Keratinocyte (primary cell): ENCODE measurements around the gene NYAP2. TPM values are rescaled to one million over a fixed set of nuclear protein-coding genes. Genes with fewer than 3 reads are reported as not detected.

Experiments
- DNase-seq: peaks from one replicate; pipeline ENCODE4 v3.0.0-alpha.2; 2011; ENCODE audit warnings: low read depth, missing footprints, low spot score
- FAIRE-seq: peaks from 2 replicates; lab custom pipeline; 2011; peaks lifted over from hg19 to GRCh38; lab: Jason Lieb, UNC
- H2AFZ ChIP-seq: 2 replicates; pipeline ENCODE4 v1.6.0; 2012; ENCODE audit warnings: low read length, control low read depth, inconsistent platforms; ENCODE audit not compliant: control insufficient read depth
- H3K27ac ChIP-seq: 2 replicates; pipeline ENCODE4 v1.5.1; 2011; ENCODE audit warnings: low read length; ENCODE audit not compliant: control insufficient read depth, insufficient read depth
- H3K27me3 ChIP-seq: 3 replicates; pipeline ENCODE4 v1.6.0; 2011; ENCODE audit warnings: low read length; ENCODE audit not compliant: control insufficient read depth, insufficient read depth; ENCODE audit errors: extremely low read depth
- H3K36me3 ChIP-seq, 2 experiments: 2 replicates in 1 of 2; 3 replicates in 1 of 2; pipeline ENCODE4 v1.5.1; 2011; ENCODE audit warnings: low read length in 2 of 2, mild to moderate bottlenecking in 1 of 2; ENCODE audit not compliant: control insufficient read depth in 2 of 2, insufficient read depth in 2 of 2; ENCODE audit errors: extremely low read depth in 1 of 2
- H3K4me1 ChIP-seq: 3 replicates; pipeline ENCODE4 v1.5.1; 2011; ENCODE audit warnings: low read length; ENCODE audit not compliant: control insufficient read depth, insufficient read depth; ENCODE audit errors: extremely low read depth
- H3K4me2 ChIP-seq: 3 replicates; pipeline ENCODE4 v1.6.0; 2011; ENCODE audit warnings: low read depth, low read length; ENCODE audit not compliant: control insufficient read depth, insufficient read depth; ENCODE audit errors: extremely low read depth
- H3K4me3 ChIP-seq, 3 experiments: fragments of 200-600 bp in 1 of 3; sonication (generic) in 1 of 3; 2 replicates in 2 of 3; 3 replicates in 1 of 3; pipeline ENCODE4 v1.5.1; 2011 to 2016; ENCODE audit warnings: low read length in 3 of 3, mild to moderate bottlenecking in 3 of 3, control low read depth in 2 of 3, inconsistent platforms in 1 of 3, low read depth in 1 of 3, mixed read lengths in 1 of 3, mixed run types in 1 of 3, moderate library complexity in 1 of 3; ENCODE audit not compliant: control insufficient read depth in 2 of 3, insufficient read depth in 2 of 3; ENCODE audit errors: extremely low read depth in 1 of 3
- H3K79me2 ChIP-seq: 2 replicates; pipeline ENCODE4 v1.6.0; 2012; ENCODE audit warnings: low read length; ENCODE audit not compliant: control insufficient read depth, insufficient read depth
- H3K9ac ChIP-seq: 3 replicates; pipeline ENCODE4 v1.6.0; 2011; ENCODE audit warnings: low read length; ENCODE audit not compliant: control insufficient read depth, insufficient read depth; ENCODE audit errors: extremely low read depth
- H3K9me1 ChIP-seq: 3 replicates; pipeline ENCODE4 v1.6.0; 2011; ENCODE audit warnings: low read length; ENCODE audit not compliant: control insufficient read depth, insufficient read depth; ENCODE audit errors: extremely low read depth
- H3K9me3 ChIP-seq: 2 replicates; pipeline ENCODE4 v1.5.1; 2012; ENCODE audit warnings: low read depth, low read length; ENCODE audit not compliant: control insufficient read depth
- H4K20me1 ChIP-seq: 3 replicates; pipeline ENCODE4 v1.6.0; 2011; ENCODE audit warnings: low read length; ENCODE audit not compliant: control insufficient read depth, insufficient read depth; ENCODE audit errors: extremely low read depth
- CTCF ChIP-seq, 3 experiments: IDR thresholded peaks in 1 of 3; conservative IDR thresholded peaks in 1 of 3; optimal IDR thresholded peaks in 1 of 3; 2 replicates in 2 of 3; 3 replicates in 1 of 3; pipeline versions ENCODE3 to v1.5.1; 2011; ENCODE audit warnings: low read length in 3 of 3, mild to moderate bottlenecking in 3 of 3, moderate library complexity in 2 of 3, control low read depth in 1 of 3, inconsistent platforms in 1 of 3; ENCODE audit not compliant: insufficient read depth in 2 of 3; ENCODE audit errors: extremely low read depth in 1 of 3
- EZH2 ChIP-seq: IDR thresholded peaks from one replicate; pipeline ENCODE4 v1.6.1; 2012; ENCODE audit warnings: inconsistent platforms, mild to moderate bottlenecking, low read length, moderate library complexity
- dilution Hi-C: fragments of 300-500 bp; cut with MboI; formaldehyde crosslinking; loops from one replicate; pipeline ENCODE4 v1.7.0; 2020; ENCODE audit warnings: low sequenced_read_pairs; ENCODE audit not compliant: extremely low pct_ligation_motif_present
- polyA plus RNA-seq, 5 experiments: library from polyadenylated mRNA; depleted of rRNA in 3 of 5; stranded (reverse) in 3 of 5; stranded (forward) in 1 of 5; unstranded in 1 of 5; fragments of >200 nt; gene quantifications; 1 replicate in 1 of 5; 2 replicates in 3 of 5; 3 replicates in 1 of 5; pipeline versions ENCODE4 v1.2.1 to v1.2.3, GENCODE V29; 2011 to 2012; ENCODE audit warnings: missing spikeins in 2 of 5, low read depth in 1 of 5, low replicate concordance in 1 of 5

The NYAP2 gene
- polyA plus RNA-seq, 1 donor (not counting 4 experiments of a cell fraction or from before 2014, with no cell fraction given): not detected

GRCh38 chr2:225434014-225434413, 34.5 kb downstream of the NYAP2 start:
- H3K27me3 ChIP-seq: no peaks in the 10 kb centered on the region
- TF ChIP-seq EZH2: no peak
- TF ChIP-seq CTCF (optimal IDR thresholded peaks at IDR 0.05 in 1 of 3, IDR thresholded peaks at IDR 0.05 in 1 of 3, conservative IDR thresholded peaks at IDR 0.05 in 1 of 3; ENCODE audit: extremely low read depth in 1 of 3, insufficient read depth in 2 of 3, low read length in 3 of 3): no peak
- H3K4me1 ChIP-seq: no peaks in the 10 kb centered on the region
- no peaks in the 10 kb centered on the region for H3K9me1 ChIP-seq
- H3K4me2 ChIP-seq: no peak overlapping the region
- no peak for DNase-seq
- no peak overlapping the region for H2AFZ ChIP-seq
- H3K27ac ChIP-seq: no peak overlapping the region
- dilution Hi-C loops: no loop called here
- H3K36me3 ChIP-seq: no peaks in the 10 kb centered on the region
- no peaks in the 10 kb centered on the region for H3K9me3 ChIP-seq
- no peak for FAIRE-seq
- no peak overlapping the region for H3K9ac ChIP-seq
- no peak overlapping the region for H3K4me3 ChIP-seq
- H3K79me2 ChIP-seq: no peaks in the 10 kb centered on the region
- H4K20me1 ChIP-seq: no peaks in the 10 kb centered on the region

GRCh38 chr2:225437319-225437718, 37.8 kb downstream of the NYAP2 start:
- Histone ChIP-seq H3K9me1 (no peaks in the 10 kb centered on the region), H2AFZ (no peak overlapping the region), H3K36me3 (no peaks in the 10 kb centered on the region), H3K79me2 (no peaks in the 10 kb centered on the region), H3K4me2 (no peak overlapping the region), H4K20me1 (no peaks in the 10 kb centered on the region), H3K4me1 (no peaks in the 10 kb centered on the region), H3K27me3 (no peaks in the 10 kb centered on the region), H3K9me3 (no peaks in the 10 kb centered on the region), H3K9ac (no peak overlapping the region), H3K27ac (no peak overlapping the region), H3K4me3 (no peak overlapping the region)
- no peak for FAIRE-seq
- DNase-seq: no peak
- dilution Hi-C loops: no loop called here
- TF ChIP-seq EZH2: no peak
- no peak for TF ChIP-seq CTCF (optimal IDR thresholded peaks at IDR 0.05 in 1 of 3, IDR thresholded peaks at IDR 0.05 in 1 of 3, conservative IDR thresholded peaks at IDR 0.05 in 1 of 3; ENCODE audit: extremely low read depth in 1 of 3, insufficient read depth in 2 of 3, low read length in 3 of 3)
